K562 (cell line): ENCODE results near the gene SLC34A3. TPM values are rescaled to one million over a fixed set of nuclear protein-coding genes. Genes with fewer than 3 reads are reported as not detected.

Experiments
- CBX1 ChIP-seq: sonication (generic); IDR thresholded peaks from 2 replicates; pipeline ENCODE4 v1.6.1; 2016; ENCODE audit warnings: antibody characterized with exemption, low read depth, mild to moderate bottlenecking
- ESRRB ChIP-seq: fragments of 250-450 bp; sonication (Bioruptor Pico); IDR thresholded peaks from 2 replicates; pipeline ENCODE4 v1.5.0; 2020; ENCODE audit warnings: mild to moderate bottlenecking, moderate library complexity, borderline replicate concordance
- MEIS2 ChIP-seq: fragments of 450-650 bp; IDR thresholded peaks from 2 replicates; pipeline ENCODE4 v1.6.1; 2014; ENCODE audit warnings: mild to moderate bottlenecking; ENCODE audit not compliant: partially characterized antibody
- NCOA2 ChIP-seq, 2 experiments: fragments of 450-650 bp; IDR thresholded peaks; 2 replicates each; pipeline ENCODE4 v1.6.1; 2018; ENCODE audit warnings: mild to moderate bottlenecking in 2 of 2, moderate library complexity in 1 of 2; ENCODE audit not compliant: partially characterized antibody in 2 of 2
- PHF21A ChIP-seq: fragments of 450-650 bp; IDR thresholded peaks from 2 replicates; pipeline ENCODE4 v1.6.1; 2017; ENCODE audit warnings: low read depth, borderline replicate concordance
- SMAD4 ChIP-seq: fragments of 250-450 bp; sonication (Bioruptor Pico); conservative IDR thresholded peaks from 2 replicates; pipeline ENCODE4 v1.8.0; 2021; ENCODE audit warnings: inconsistent platforms, mild to moderate bottlenecking, moderate library complexity
- SRSF9 ChIP-seq: fragments of 200-400 bp; formaldehyde crosslinking; IDR thresholded peaks from 2 replicates; pipeline ENCODE4 v1.6.1; 2017; ENCODE audit warnings: low read depth, low read length, borderline replicate concordance
- TAF15 ChIP-seq: fragments of 200-400 bp; formaldehyde crosslinking; IDR thresholded peaks from 2 replicates; pipeline ENCODE4 v1.6.1; 2017; ENCODE audit warnings: mild to moderate bottlenecking, low read depth, low read length, moderate library complexity
- TCFL5 ChIP-seq: fragments of 250-450 bp; sonication (Bioruptor Pico); conservative IDR thresholded peaks from 2 replicates; pipeline ENCODE4 v1.6.1; 2021; ENCODE audit warnings: mild to moderate bottlenecking, moderate library complexity, matching md5 sums
- UBTF ChIP-seq, 2 experiments: IDR thresholded peaks; 2 replicates each; pipeline ENCODE4 v1.6.1; 2012; ENCODE audit warnings: improper control_type of control experiment in 2 of 2, low read depth in 2 of 2, low read length in 2 of 2, borderline replicate concordance in 1 of 2
- ZBTB8A ChIP-seq: fragments of 450-650 bp; IDR thresholded peaks from 2 replicates; pipeline ENCODE4 v1.6.1; 2018; ENCODE audit warnings: mild to moderate bottlenecking, moderate library complexity; ENCODE audit not compliant: partially characterized antibody
- polyA plus RNA-seq, 8 experiments: library from polyadenylated mRNA; depleted of rRNA in 4 of 8; stranded (reverse) in 5 of 8; unstranded in 3 of 8; fragments of >200 nt; fragmentation: Nextera tagmentation in 2 of 8; fragmentation: Illumina TruSeq in 1 of 8; extraction: Ambion mirVana in 2 of 8; extraction: Trizol in 1 of 8; gene quantifications; 2 replicates each; pipeline versions ENCODE4 v1.2.1 to v1.2.3, GENCODE V29; 2011 to 2014; ENCODE audit warnings: inconsistent platforms in 1 of 8, missing spikeins in 1 of 8
- total RNA-seq, 7 experiments: library from RNA; depleted of rRNA in 6 of 7; stranded (reverse); fragments of >200 nt in 6 of 7; fragmentation: Illumina TruSeq in 2 of 7; extraction: Trizol in 2 of 7; gene quantifications; 2 replicates each; pipeline versions ENCODE4 v1.2.1 to v1.2.3, GENCODE V29; 2011 to 2021; ENCODE audit warnings: low replicate concordance in 1 of 7
- TF ChIP-seq, protein P1 (sequence below): fragments of 250-450 bp; sonication (Bioruptor Pico); IDR thresholded peaks from 2 replicates; pipeline ENCODE4 v1.4.0; 2020; ENCODE audit warnings: mild to moderate bottlenecking, moderate library complexity
- TF ChIP-seq, protein P2 (sequence below): fragments of 250-450 bp; sonication (Bioruptor Pico); IDR thresholded peaks from 2 replicates; pipeline ENCODE4 v1.5.0; 2020; ENCODE audit warnings: mild to moderate bottlenecking, borderline replicate concordance
- TF ChIP-seq, protein P3 (sequence below): fragments of 450-650 bp; IDR thresholded peaks from 2 replicates; pipeline ENCODE4 v1.6.1; 2018; ENCODE audit not compliant: partially characterized antibody

SLC34A3 gene
- total and polyA plus RNA-seq, 9 of the 15 experiments (the other 6 are each of a cell fraction or from before 2014, with no cell fraction given): not detected

DNA sequence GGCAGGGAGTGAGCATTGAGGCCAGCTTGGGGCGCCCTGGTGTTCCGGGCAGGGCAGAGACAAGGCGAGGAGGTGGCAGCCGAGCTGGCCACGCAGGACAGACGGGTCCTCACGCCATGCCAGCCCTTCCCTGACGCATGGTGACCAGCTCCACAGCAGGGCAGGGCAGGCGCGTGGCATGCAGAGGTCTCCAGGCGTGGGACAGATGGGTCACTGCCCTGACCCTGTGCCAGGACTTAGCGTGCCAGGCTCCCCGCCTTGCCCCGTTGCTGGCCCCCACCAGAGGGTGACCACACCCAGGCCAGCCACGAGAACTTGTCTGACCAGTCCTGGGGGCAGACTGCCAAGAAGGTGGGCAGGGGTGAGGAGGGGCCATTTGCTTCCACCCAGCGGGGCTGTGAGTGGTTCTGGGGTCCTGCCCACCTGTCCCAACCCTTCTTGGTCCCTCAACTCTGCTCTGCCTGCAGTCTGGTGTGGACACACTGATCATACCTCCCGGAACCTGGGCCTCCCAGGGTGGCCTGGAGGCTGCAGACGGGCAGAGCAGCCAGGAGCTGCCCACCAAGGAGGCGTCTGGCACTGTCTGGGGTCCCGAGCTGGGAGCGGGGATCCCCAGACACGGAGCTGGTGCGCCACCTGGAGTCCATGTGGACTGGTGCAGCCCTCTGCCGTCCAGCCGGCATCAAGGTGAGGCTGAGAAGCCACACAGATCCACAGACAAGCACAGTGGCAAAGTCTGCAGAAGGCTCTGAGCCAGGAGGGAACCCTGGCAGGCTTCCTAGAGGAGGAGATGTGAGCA, 3.4 kb upstream of the SLC34A3 start, which contains the start of gene RNF224 (continued):
- TF ChIP-seq, protein P1, sequence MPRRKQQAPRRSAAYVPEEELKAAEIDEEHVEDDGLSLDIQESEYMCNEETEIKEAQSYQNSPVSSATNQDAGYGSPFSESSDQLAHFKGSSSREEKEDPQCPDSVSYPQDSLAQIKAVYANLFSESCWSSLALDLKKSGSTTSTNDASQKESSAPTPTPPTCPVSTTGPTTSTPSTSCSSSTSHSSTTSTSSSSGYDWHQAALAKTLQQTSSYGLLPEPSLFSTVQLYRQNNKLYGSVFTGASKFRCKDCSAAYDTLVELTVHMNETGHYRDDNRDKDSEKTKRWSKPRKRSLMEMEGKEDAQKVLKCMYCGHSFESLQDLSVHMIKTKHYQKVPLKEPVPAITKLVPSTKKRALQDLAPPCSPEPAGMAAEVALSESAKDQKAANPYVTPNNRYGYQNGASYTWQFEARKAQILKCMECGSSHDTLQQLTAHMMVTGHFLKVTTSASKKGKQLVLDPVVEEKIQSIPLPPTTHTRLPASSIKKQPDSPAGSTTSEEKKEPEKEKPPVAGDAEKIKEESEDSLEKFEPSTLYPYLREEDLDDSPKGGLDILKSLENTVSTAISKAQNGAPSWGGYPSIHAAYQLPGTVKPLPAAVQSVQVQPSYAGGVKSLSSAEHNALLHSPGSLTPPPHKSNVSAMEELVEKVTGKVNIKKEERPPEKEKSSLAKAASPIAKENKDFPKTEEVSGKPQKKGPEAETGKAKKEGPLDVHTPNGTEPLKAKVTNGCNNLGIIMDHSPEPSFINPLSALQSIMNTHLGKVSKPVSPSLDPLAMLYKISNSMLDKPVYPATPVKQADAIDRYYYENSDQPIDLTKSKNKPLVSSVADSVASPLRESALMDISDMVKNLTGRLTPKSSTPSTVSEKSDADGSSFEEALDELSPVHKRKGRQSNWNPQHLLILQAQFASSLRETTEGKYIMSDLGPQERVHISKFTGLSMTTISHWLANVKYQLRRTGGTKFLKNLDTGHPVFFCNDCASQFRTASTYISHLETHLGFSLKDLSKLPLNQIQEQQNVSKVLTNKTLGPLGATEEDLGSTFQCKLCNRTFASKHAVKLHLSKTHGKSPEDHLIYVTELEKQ: no peak
- TF ChIP-seq TCFL5 (CRISPR knock-in tag) (no peak), PHF21A (no peak), ZBTB8A (no peak), NCOA2 (IDR thresholded peaks at IDR 0.05; ENCODE audit: partially characterized antibody in 2 of 2) (no peak), CBX1 (no peak), MEIS2 (no peak), SMAD4 (CRISPR knock-in tag) (peak; percentile 68), TAF15 (no peak), SRSF9 (no peak), UBTF (IDR thresholded peaks at IDR 0.05; ENCODE audit: borderline replicate concordance in 1 of 2, low read depth in 2 of 2, low read length in 2 of 2) (0 out of 4 replicates have a peak, but pooled peaks of 1 of the 2 experiments have one; percentile 25), ESRRB (no peak)
- TF ChIP-seq, protein P2, sequence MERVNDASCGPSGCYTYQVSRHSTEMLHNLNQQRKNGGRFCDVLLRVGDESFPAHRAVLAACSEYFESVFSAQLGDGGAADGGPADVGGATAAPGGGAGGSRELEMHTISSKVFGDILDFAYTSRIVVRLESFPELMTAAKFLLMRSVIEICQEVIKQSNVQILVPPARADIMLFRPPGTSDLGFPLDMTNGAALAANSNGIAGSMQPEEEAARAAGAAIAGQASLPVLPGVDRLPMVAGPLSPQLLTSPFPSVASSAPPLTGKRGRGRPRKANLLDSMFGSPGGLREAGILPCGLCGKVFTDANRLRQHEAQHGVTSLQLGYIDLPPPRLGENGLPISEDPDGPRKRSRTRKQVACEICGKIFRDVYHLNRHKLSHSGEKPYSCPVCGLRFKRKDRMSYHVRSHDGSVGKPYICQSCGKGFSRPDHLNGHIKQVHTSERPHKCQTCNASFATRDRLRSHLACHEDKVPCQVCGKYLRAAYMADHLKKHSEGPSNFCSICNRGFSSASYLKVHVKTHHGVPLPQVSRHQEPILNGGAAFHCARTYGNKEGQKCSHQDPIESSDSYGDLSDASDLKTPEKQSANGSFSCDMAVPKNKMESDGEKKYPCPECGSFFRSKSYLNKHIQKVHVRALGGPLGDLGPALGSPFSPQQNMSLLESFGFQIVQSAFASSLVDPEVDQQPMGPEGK (CRISPR knock-in tag): no peak
- TF ChIP-seq, protein P3, sequence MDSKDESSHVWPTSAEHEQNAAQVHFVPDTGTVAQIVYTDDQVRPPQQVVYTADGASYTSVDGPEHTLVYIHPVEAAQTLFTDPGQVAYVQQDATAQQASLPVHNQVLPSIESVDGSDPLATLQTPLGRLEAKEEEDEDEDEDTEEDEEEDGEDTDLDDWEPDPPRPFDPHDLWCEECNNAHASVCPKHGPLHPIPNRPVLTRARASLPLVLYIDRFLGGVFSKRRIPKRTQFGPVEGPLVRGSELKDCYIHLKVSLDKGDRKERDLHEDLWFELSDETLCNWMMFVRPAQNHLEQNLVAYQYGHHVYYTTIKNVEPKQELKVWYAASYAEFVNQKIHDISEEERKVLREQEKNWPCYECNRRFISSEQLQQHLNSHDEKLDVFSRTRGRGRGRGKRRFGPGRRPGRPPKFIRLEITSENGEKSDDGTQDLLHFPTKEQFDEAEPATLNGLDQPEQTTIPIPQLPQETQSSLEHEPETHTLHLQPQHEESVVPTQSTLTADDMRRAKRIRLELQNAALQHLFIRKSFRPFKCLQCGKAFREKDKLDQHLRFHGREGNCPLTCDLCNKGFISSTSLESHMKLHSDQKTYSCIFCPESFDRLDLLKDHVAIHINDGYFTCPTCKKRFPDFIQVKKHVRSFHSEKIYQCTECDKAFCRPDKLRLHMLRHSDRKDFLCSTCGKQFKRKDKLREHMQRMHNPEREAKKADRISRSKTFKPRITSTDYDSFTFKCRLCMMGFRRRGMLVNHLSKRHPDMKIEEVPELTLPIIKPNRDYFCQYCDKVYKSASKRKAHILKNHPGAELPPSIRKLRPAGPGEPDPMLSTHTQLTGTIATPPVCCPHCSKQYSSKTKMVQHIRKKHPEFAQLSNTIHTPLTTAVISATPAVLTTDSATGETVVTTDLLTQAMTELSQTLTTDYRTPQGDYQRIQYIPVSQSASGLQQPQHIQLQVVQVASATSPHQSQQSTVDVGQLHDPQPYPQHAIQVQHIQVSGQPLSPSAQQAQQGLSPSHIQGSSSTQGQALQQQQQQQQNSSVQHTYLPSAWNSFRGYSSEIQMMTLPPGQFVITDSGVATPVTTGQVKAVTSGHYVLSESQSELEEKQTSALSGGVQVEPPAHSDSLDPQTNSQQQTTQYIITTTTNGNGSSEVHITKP: peak; percentile 41
